H9 (cell line): ENCODE measurements around the gene INTS6. TPM values are rescaled to one million over a fixed set of nuclear protein-coding genes. Genes with fewer than 3 reads are reported as not detected.
A peak's percentile ranks its signal among the peaks of the same experiment; 100 is the strongest.

Experiments used
- DNase-seq: peaks from one replicate; pipeline ENCODE4 v3.0.0-alpha.2; 2017
- H2AFZ ChIP-seq: one replicate; pipeline ENCODE4 v1.6.1; 2013; ENCODE audit warnings: mild to moderate bottlenecking, low read length, control low read depth, moderate library complexity
- H2AK5ac ChIP-seq: 2 replicates; pipeline ENCODE4 v1.6.1; 2013; ENCODE audit warnings: low read length, control low read depth, mixed read lengths; ENCODE audit not compliant: insufficient read length
- H2BK120ac ChIP-seq: one replicate; pipeline ENCODE4 v1.6.1; 2013; ENCODE audit warnings: low read depth, mild to moderate bottlenecking, low read length, control low read depth, inconsistent platforms; ENCODE audit not compliant: poor library complexity, severe bottlenecking
- H2BK12ac ChIP-seq: 2 replicates; pipeline ENCODE4 v1.6.1; 2013; ENCODE audit warnings: low read length, control low read depth, mixed read lengths, low read depth; ENCODE audit not compliant: insufficient read length
- H2BK15ac ChIP-seq: 2 replicates; pipeline ENCODE4 v1.6.1; 2013; ENCODE audit warnings: low read depth, low read length, control low read depth
- H2BK20ac ChIP-seq: one replicate; pipeline ENCODE4 v1.6.1; 2013; ENCODE audit warnings: low read depth, mild to moderate bottlenecking, low read length, control low read depth, inconsistent platforms; ENCODE audit not compliant: poor library complexity, severe bottlenecking
- H2BK5ac ChIP-seq: 2 replicates; pipeline ENCODE4 v1.6.1; 2013; ENCODE audit warnings: low read length, control low read depth, mixed read lengths; ENCODE audit not compliant: insufficient read length
- H3K14ac ChIP-seq: 2 replicates; pipeline ENCODE4 v1.6.1; 2013; ENCODE audit warnings: low read length, control low read depth; ENCODE audit not compliant: insufficient read depth
- H3K18ac ChIP-seq: 2 replicates; pipeline ENCODE4 v1.6.1; 2013; ENCODE audit warnings: low read depth, mild to moderate bottlenecking, mixed read lengths, low read length, control low read depth; ENCODE audit not compliant: insufficient read length
- H3K23ac ChIP-seq: 2 replicates; pipeline ENCODE4 v1.6.1; 2013; ENCODE audit warnings: low read length, control low read depth, mixed read lengths, low read depth; ENCODE audit not compliant: insufficient read length
- H3K23me2 ChIP-seq: 2 replicates; pipeline ENCODE4 v1.6.1; 2013; ENCODE audit warnings: low read depth, mild to moderate bottlenecking, mixed read lengths, low read length, control low read depth; ENCODE audit not compliant: insufficient read length, poor library complexity, severe bottlenecking
- H3K27ac ChIP-seq: 2 replicates; pipeline ENCODE4 v1.5.1; 2013; ENCODE audit warnings: low read length, control low read depth, mixed read lengths, low read depth; ENCODE audit not compliant: insufficient read length
- H3K27me3 ChIP-seq: 2 replicates; pipeline ENCODE4 v1.6.1; 2013; ENCODE audit warnings: low read length, control low read depth, inconsistent platforms; ENCODE audit not compliant: insufficient read depth
- H3K4ac ChIP-seq: 2 replicates; pipeline ENCODE4 v1.6.1; 2013; ENCODE audit warnings: low read depth, mild to moderate bottlenecking, control low read depth, inconsistent platforms, low read length, moderate library complexity
- H3K4me1 ChIP-seq: 2 replicates; pipeline ENCODE4 v1.6.1; 2013; ENCODE audit warnings: low read length, control low read depth, inconsistent platforms; ENCODE audit not compliant: insufficient read depth
- H3K4me2 ChIP-seq: 2 replicates; pipeline ENCODE4 v1.6.1; 2013; ENCODE audit warnings: low read length, control low read depth, mixed read lengths; ENCODE audit not compliant: insufficient read length, insufficient read depth
- H3K56ac ChIP-seq: 2 replicates; pipeline ENCODE4 v1.6.1; 2013; ENCODE audit warnings: low read depth, mild to moderate bottlenecking, mixed read lengths, low read length, control low read depth; ENCODE audit not compliant: insufficient read length
- H3K79me1 ChIP-seq: 2 replicates; pipeline ENCODE4 v1.6.1; 2013; ENCODE audit warnings: low read depth, mild to moderate bottlenecking, moderate library complexity, low read length, control low read depth, inconsistent platforms; ENCODE audit not compliant: insufficient read depth, poor library complexity, severe bottlenecking
- H3K79me2 ChIP-seq: 2 replicates; pipeline ENCODE4 v1.6.1; 2013; ENCODE audit warnings: low read length, control low read depth, inconsistent platforms; ENCODE audit not compliant: insufficient read depth
- H3K9ac ChIP-seq: 2 replicates; pipeline ENCODE4 v1.6.1; 2013; ENCODE audit warnings: low read length, control low read depth, mixed read lengths; ENCODE audit not compliant: insufficient read length; ENCODE audit errors: extremely low read depth
- H3K9me3 ChIP-seq: one replicate; pipeline ENCODE4 v1.6.1; 2013; ENCODE audit warnings: low read depth, low read length, inconsistent platforms; ENCODE audit not compliant: control insufficient read depth
- H3T11ph ChIP-seq: one replicate; pipeline ENCODE4 v1.6.1; 2013; ENCODE audit warnings: mild to moderate bottlenecking, low read length, control low read depth, inconsistent platforms
- H4K20me1 ChIP-seq: one replicate; pipeline ENCODE4 v1.6.1; 2013; ENCODE audit not compliant: control insufficient read depth, insufficient read length, insufficient read depth
- H4K5ac ChIP-seq: 2 replicates; pipeline ENCODE4 v1.6.1; 2013; ENCODE audit warnings: low read depth, mild to moderate bottlenecking, mixed read lengths, low read length, control low read depth; ENCODE audit not compliant: insufficient read length
- H4K8ac ChIP-seq: replicated peaks from 2 replicates; pipeline ENCODE4 v1.6.1; 2013; ENCODE audit warnings: low read length, control low read depth, mixed read lengths, low read depth; ENCODE audit not compliant: insufficient read length
- H4K91ac ChIP-seq: 2 replicates; pipeline ENCODE4 v1.6.1; 2013; ENCODE audit warnings: low read depth, mild to moderate bottlenecking, moderate library complexity, mixed read lengths, low read length, control low read depth; ENCODE audit not compliant: insufficient read length
- H3K27ac Mint-ChIP-seq, 3 experiments: 2 replicates in 2 of 3; 3 replicates in 1 of 3; pipeline ENCODE4 v1.8.0; 2020 to 2021; ENCODE audit warnings: mixed read lengths in 3 of 3, mild to moderate bottlenecking in 1 of 3, moderate library complexity in 1 of 3
- H3K27me3 Mint-ChIP-seq: 2 replicates; pipeline ENCODE4 v1.8.0; 2021; ENCODE audit warnings: low read depth, mild to moderate bottlenecking, moderate library complexity, mixed read lengths
- H3K36me3 Mint-ChIP-seq, 3 experiments: 2 replicates in 2 of 3; 3 replicates in 1 of 3; pipeline ENCODE4 v1.8.0; 2020 to 2021; ENCODE audit warnings: low read depth in 3 of 3, mixed read lengths in 3 of 3; ENCODE audit not compliant: insufficient read depth in 1 of 3
- H3K4me1 Mint-ChIP-seq, 2 experiments: 2 replicates each; pipeline ENCODE4 v1.8.0; 2020; ENCODE audit warnings: mixed read lengths in 2 of 2
- H3K4me3 Mint-ChIP-seq, 2 experiments: 2 replicates in 1 of 2; 3 replicates in 1 of 2; pipeline ENCODE4 v1.8.0; 2020 to 2021; ENCODE audit warnings: mild to moderate bottlenecking in 2 of 2, mixed read lengths in 2 of 2, moderate library complexity in 1 of 2
- H3K9me3 Mint-ChIP-seq, 2 experiments: 2 replicates in 1 of 2; 3 replicates in 1 of 2; pipeline ENCODE4 v1.8.0; 2020; ENCODE audit warnings: mild to moderate bottlenecking in 2 of 2, mixed read lengths in 2 of 2, moderate library complexity in 1 of 2
- CTCF ChIP-seq: fragments of 200-600 bp; sonication (generic); conservative IDR thresholded peaks from 3 replicates; pipeline ENCODE4 v1.8.0; 2021; ENCODE audit warnings: antibody characterized with exemption, mild to moderate bottlenecking
- WGBS: extraction: QIAGEN DNeasy Blood & Tissue Kit; methylation state at CpG from one replicate; pipeline ENCODE4 v1.1.7; 2013; ENCODE audit warnings: missing lambda C conversion rate, low lambda C conversion rate, mixed read lengths; ENCODE audit not compliant: insufficient read length; ENCODE audit errors: extremely low coverage; 5-methylcytosine and 5-hydroxymethylcytosine counted together
- total RNA-seq: library from RNA; stranded (reverse); gene quantifications from 2 replicates; pipeline ENCODE4 v1.2.1, GENCODE V29; 2021

INTS6 gene
- total RNA-seq, 1 experiment from 2014 or later, result 61.2 TPM

GRCh38 chr13:51385114-51385513 lies 67.7 kb downstream of the INTS6 start:
- Histone ChIP-seq H2BK5ac (no peak overlapping the region), H2AFZ (no peak overlapping the region), H4K20me1 (no peaks in the 10 kb centered on the region), H3K23me2 (no peaks in the 10 kb centered on the region), H2BK12ac (no peak overlapping the region), H2AK5ac (no peak overlapping the region), H3K4me1 (no peaks in the 10 kb centered on the region), H3K56ac (no peak overlapping the region), H3K23ac (no peak overlapping the region), H3K4ac (no peak overlapping the region), H3K14ac (no peak overlapping the region), H3K9me3 (no peaks in the 10 kb centered on the region), H2BK15ac (no peak overlapping the region), H2BK20ac (no peak overlapping the region), H3K9ac (no peak overlapping the region), H3K27ac (peak overlapping the region; percentile 33), H4K8ac (no peak overlapping the region), H3K18ac (no peak overlapping the region), H3K27me3 (no peaks in the 10 kb centered on the region), H4K91ac (no peak overlapping the region), H3K79me1 (peaks cover 3% of the 10 kb centered on the region), H2BK120ac (no peak overlapping the region), H3K79me2 (no peaks in the 10 kb centered on the region), H3T11ph (no peak overlapping the region), H4K5ac (no peak overlapping the region), H3K4me2 (no peak overlapping the region)
- no peaks in the 10 kb centered on the region for H3K27me3 Mint-ChIP-seq
- no peaks in the 10 kb centered on the region for H3K4me1 Mint-ChIP-seq
- no peak for DNase-seq
- H3K4me3 Mint-ChIP-seq, result no peak overlapping the region
- no CpG with 5 or more reads among the region's 2 CpGs for WGBS
- no peak overlapping the region for H3K27ac Mint-ChIP-seq
- TF ChIP-seq CTCF, result no peak
- H3K9me3 Mint-ChIP-seq, result no peaks in the 10 kb centered on the region
- H3K36me3 Mint-ChIP-seq, result peaks cover 4 to 33% (median 31%) of the 10 kb centered on the region in 3 experiments; a peak in 5 of 7 replicates
